ENCODE data around the gene CASP8. TPM values are rescaled to one million over a fixed set of nuclear protein-coding genes. Genes with fewer than 3 reads are reported as not detected.

Gene CASP8
- total and polyA plus RNA-seq, 5 donors from 2014 or later: 63.8 to 254 (median 96.1) TPM

- Mint-ChIP-seq H3K4me1 (peaks cover 40 to 89% (median 75%) of the 10 kb centered on the region in 4 donors), H3K9me3 (peaks cover 0 to 2% (median 0%) of the 10 kb centered on the region in 7 donors), H3K27ac (peak overlapping the region; percentile 35 to 90 (median 85)), H3K36me3 (peaks cover 56% of the 10 kb centered on the region), H3K4me3 (peak overlapping the region; percentile 90 to 99 (median 92)), H3K27me3 (no peaks in the 10 kb centered on the region)
- no peaks in the 10 kb centered on the region for H3K9me3 ChIP-seq (ENCODE audit: control insufficient read depth in 2 of 2, low read length in 2 of 2)
- no peaks in the 10 kb centered on the region for H3K27me3 ChIP-seq (ENCODE audit: control insufficient read depth, insufficient read depth, low read length)
- DNase-seq (no peak), ATAC-seq (ENCODE audit: low read depth in 2 of 2) (no peak)
- peaks cover 95% of the 10 kb centered on the region for H3K4me1 ChIP-seq (ENCODE audit: control insufficient read depth, insufficient read depth, low read length, poor library complexity, severe bottlenecking)
- H3K36me3 ChIP-seq (ENCODE audit: control insufficient read depth, insufficient read depth, low read length): peaks cover 56% of the 10 kb centered on the region
- peak overlapping the region; percentile 78 for H3K4me3 ChIP-seq (ENCODE audit: low read depth, low read length)
- H3K27ac ChIP-seq (ENCODE audit: insufficient read depth, low read length, poor library complexity, severe bottlenecking): peak overlapping the region; percentile 53
These were observed 6.3 kb downstream of the CASP8 start for GRCh38 chr2:201266629-201267028.

GRCh38 chr2:201267278-201268030, 7.1 kb downstream of the CASP8 start:
- Histone ChIP-seq H3K4me3 (ENCODE audit: low read depth, low read length) (peak overlapping the region; percentile 78), H3K27me3 (ENCODE audit: control insufficient read depth, insufficient read depth, low read length) (no peaks in the 10 kb centered on the region), H3K27ac (ENCODE audit: insufficient read depth, low read length, poor library complexity, severe bottlenecking) (peak overlapping the region; percentile 53), H3K4me1 (ENCODE audit: control insufficient read depth, insufficient read depth, low read length, poor library complexity, severe bottlenecking) (peaks cover 98% of the 10 kb centered on the region), H3K36me3 (ENCODE audit: control insufficient read depth, insufficient read depth, low read length) (peaks cover 64% of the 10 kb centered on the region), H3K9me3 (ENCODE audit: control insufficient read depth in 2 of 2, low read length in 2 of 2) (no peaks in the 10 kb centered on the region)
- peaks cover 40 to 94% (median 82%) of the 10 kb centered on the region in 4 donors for H3K4me1 Mint-ChIP-seq
- DNase-seq (no peak), ATAC-seq (ENCODE audit: low read depth in 2 of 2) (no peak)
- H3K4me3 Mint-ChIP-seq: peak overlapping the region; percentile 90 to 99 (median 92)
- peaks cover 59% of the 10 kb centered on the region for H3K36me3 Mint-ChIP-seq
- no peaks in the 10 kb centered on the region for H3K27me3 Mint-ChIP-seq
- H3K27ac Mint-ChIP-seq: peak overlapping the region in 2 of 3 donors; percentile 77 to 85
- peaks cover 0 to 2% (median 0%) of the 10 kb centered on the region in 7 donors for H3K9me3 Mint-ChIP-seq

- ATAC-seq (ENCODE audit: low read depth in 2 of 2): no peak
- peak overlapping the region; percentile 34 for H3K4me3 ChIP-seq (ENCODE audit: low read depth, low read length)
- Mint-ChIP-seq H3K9me3 (peaks cover 0 to 2% (median 0%) of the 10 kb centered on the region in 7 donors), H3K4me3 (peak overlapping the region in 3 of 4 donors; percentile 63 to 82 (median 68)), H3K27me3 (no peaks in the 10 kb centered on the region), H3K36me3 (peaks cover 76% of the 10 kb centered on the region), H3K4me1 (peaks cover 42 to 92% (median 75%) of the 10 kb centered on the region in 4 donors), H3K27ac (peak overlapping the region in 2 of 3 donors; percentile 79 to 83)
- DNase-seq: no peak
- H3K27me3 ChIP-seq (ENCODE audit: control insufficient read depth, insufficient read depth, low read length): no peaks in the 10 kb centered on the region
- H3K36me3 ChIP-seq (ENCODE audit: control insufficient read depth, insufficient read depth, low read length): peaks cover 88% of the 10 kb centered on the region
- H3K27ac ChIP-seq (ENCODE audit: insufficient read depth, low read length, poor library complexity, severe bottlenecking): peak overlapping the region; percentile 50
- no peaks in the 10 kb centered on the region for H3K9me3 ChIP-seq (ENCODE audit: control insufficient read depth in 2 of 2, low read length in 2 of 2)
- peaks cover 88% of the 10 kb centered on the region for H3K4me1 ChIP-seq (ENCODE audit: control insufficient read depth, insufficient read depth, low read length, poor library complexity, severe bottlenecking)
These were observed 9.4 kb downstream of the CASP8 start for GRCh38 chr2:201269764-201270163.

DNA sequence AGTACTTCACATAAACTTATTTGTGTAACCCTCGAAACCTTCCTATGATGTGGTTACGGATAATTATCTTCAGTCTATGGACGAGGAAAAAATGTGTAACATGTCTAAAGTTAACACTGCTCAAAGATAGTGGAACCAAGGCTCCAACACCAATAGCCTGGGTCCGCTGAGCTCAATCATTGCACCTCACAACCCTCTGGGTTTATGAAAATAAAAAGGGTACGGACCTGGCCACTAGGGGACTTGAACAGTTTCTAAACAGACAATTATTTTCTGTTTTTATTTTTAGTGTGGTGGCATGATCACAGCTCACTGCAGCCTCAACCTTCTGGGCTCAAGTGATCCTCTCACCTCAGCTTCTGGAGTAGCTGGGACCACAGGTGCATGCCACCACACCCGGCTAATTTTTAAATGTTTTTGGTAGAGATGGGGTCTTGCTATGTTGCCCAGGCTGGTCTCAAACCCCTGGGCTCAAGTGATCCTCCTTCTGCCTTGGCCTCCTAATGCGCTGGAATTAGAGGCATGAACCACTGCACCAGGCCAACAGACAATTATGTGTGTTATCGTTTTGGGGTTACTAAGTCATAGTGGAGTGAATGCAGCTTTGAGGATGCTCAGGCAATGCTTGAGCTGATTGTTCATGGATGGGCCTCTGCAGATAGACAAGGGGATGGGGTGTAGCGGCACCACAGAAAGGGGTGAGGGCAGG, 10.1 kb downstream of the CASP8 start:
- DNase-seq (no peak), ATAC-seq (ENCODE audit: low read depth in 2 of 2) (no peak)
- H3K4me1 ChIP-seq (ENCODE audit: control insufficient read depth, insufficient read depth, low read length, poor library complexity, severe bottlenecking): peaks cover 81% of the 10 kb centered on the region
- H3K4me3 ChIP-seq (ENCODE audit: low read depth, low read length): peak overlapping the region; percentile 34
- H3K27me3 Mint-ChIP-seq: no peaks in the 10 kb centered on the region
- H3K9me3 ChIP-seq (ENCODE audit: control insufficient read depth in 2 of 2, low read length in 2 of 2): no peaks in the 10 kb centered on the region
- H3K4me1 Mint-ChIP-seq: peaks cover 42 to 89% (median 72%) of the 10 kb centered on the region in 4 donors
- H3K27ac Mint-ChIP-seq: peak overlapping the region; percentile 53 to 86 (median 84)
- peak overlapping the region; percentile 28 for H3K27ac ChIP-seq (ENCODE audit: insufficient read depth, low read length, poor library complexity, severe bottlenecking)
- H3K27me3 ChIP-seq (ENCODE audit: control insufficient read depth, insufficient read depth, low read length): no peaks in the 10 kb centered on the region
- peaks cover 81% of the 10 kb centered on the region for H3K36me3 Mint-ChIP-seq
- H3K36me3 ChIP-seq (ENCODE audit: control insufficient read depth, insufficient read depth, low read length): peaks cover 94% of the 10 kb centered on the region
- H3K9me3 Mint-ChIP-seq: peaks cover 0 to 2% (median 0%) of the 10 kb centered on the region in 7 donors
- H3K4me3 Mint-ChIP-seq: peak overlapping the region; percentile 23 to 82 (median 44)

DNA sequence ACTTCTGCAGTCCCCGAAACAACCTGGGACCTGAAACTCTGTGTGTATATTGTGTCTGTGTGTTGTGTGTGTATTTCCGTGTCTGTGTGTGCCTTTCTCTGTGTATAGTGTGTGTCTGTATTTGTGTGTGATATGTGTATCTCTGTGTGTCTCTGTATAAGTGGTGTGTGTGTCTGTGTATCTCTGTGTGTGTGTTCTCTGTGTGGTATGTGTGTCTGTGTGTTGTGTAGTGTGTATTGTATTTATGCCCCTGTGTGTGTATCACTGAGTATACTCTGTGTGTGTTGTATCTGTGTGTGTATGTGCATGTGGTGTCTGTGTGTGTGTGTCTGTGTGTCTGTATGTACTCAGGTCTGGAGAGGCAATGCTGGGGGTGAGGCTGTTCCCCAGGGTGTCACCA, 11.6 kb downstream of the CASP8 start:
- Mint-ChIP-seq H3K27me3 (no peaks in the 10 kb centered on the region), H3K9me3 (peaks cover 0 to 2% (median 0%) of the 10 kb centered on the region in 7 donors), H3K4me3 (peak overlapping the region; percentile 13 to 54 (median 38)), H3K27ac (peak overlapping the region; percentile 84 to 97 (median 86)), H3K4me1 (peaks cover 37 to 83% (median 66%) of the 10 kb centered on the region in 4 donors), H3K36me3 (peaks cover 79% of the 10 kb centered on the region)
- peak overlapping the region; percentile 8 for H3K4me3 ChIP-seq (ENCODE audit: low read depth, low read length)
- peaks cover 66% of the 10 kb centered on the region for H3K4me1 ChIP-seq (ENCODE audit: control insufficient read depth, insufficient read depth, low read length, poor library complexity, severe bottlenecking)
- peaks cover 100% of the 10 kb centered on the region for H3K36me3 ChIP-seq (ENCODE audit: control insufficient read depth, insufficient read depth, low read length)
- H3K27ac ChIP-seq (ENCODE audit: insufficient read depth, low read length, poor library complexity, severe bottlenecking): peak overlapping the region; percentile 62
- no peaks in the 10 kb centered on the region for H3K27me3 ChIP-seq (ENCODE audit: control insufficient read depth, insufficient read depth, low read length)
- DNase-seq: no peak
- peak in 1 of 2 donors; percentile 8 for ATAC-seq (ENCODE audit: low read depth in 2 of 2)
- no peaks in the 10 kb centered on the region for H3K9me3 ChIP-seq (ENCODE audit: control insufficient read depth in 2 of 2, low read length in 2 of 2)

DNA sequence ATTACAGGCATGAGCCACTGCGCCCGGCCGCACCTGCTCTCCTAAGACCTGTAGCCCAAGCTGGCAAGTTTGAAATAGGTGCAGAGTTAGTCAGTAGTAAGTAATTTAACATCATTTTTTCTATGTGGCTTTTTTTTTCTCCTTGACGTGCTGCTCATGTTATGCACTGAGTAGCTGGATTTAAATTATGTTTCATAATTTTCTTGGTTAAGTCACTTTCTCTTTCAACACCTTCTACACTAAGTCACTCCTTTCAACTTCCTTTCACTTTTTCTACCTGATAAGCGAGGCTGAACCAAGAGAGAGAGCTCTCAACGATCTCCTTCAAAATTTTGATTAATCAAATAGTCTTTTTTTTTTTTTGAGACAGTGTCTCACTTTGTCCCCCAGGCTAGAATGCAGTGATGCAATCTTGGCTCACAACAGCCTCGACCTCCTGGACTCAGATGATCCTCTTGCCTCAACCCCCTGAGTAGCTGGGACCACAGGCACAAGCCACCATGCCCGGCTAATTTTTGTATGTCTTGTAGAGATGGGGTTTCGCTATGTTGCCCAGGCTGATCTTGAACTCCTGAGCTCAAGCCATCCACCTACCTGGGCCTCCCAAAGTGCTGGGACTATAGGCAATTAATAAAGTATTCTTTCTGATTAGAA, 13.1 kb downstream of the CASP8 start:
- Histone ChIP-seq H3K27ac (ENCODE audit: insufficient read depth, low read length, poor library complexity, severe bottlenecking) (peak overlapping the region; percentile 62), H3K4me3 (ENCODE audit: low read depth, low read length) (peak overlapping the region; percentile 33), H3K9me3 (ENCODE audit: control insufficient read depth in 2 of 2, low read length in 2 of 2) (no peaks in the 10 kb centered on the region), H3K27me3 (ENCODE audit: control insufficient read depth, insufficient read depth, low read length) (no peaks in the 10 kb centered on the region), H3K36me3 (ENCODE audit: control insufficient read depth, insufficient read depth, low read length) (peaks cover 98% of the 10 kb centered on the region), H3K4me1 (ENCODE audit: control insufficient read depth, insufficient read depth, low read length, poor library complexity, severe bottlenecking) (peaks cover 51% of the 10 kb centered on the region)
- ATAC-seq (ENCODE audit: low read depth in 2 of 2): peak; percentile 23 to 28
- H3K27ac Mint-ChIP-seq: peak overlapping the region; percentile 33 to 86 (median 84)
- H3K4me1 Mint-ChIP-seq: peaks cover 30 to 74% (median 60%) of the 10 kb centered on the region in 4 donors
- DNase-seq: peak in 2 of 3 donors; percentile 31 to 43
- no peaks in the 10 kb centered on the region for H3K27me3 Mint-ChIP-seq
- H3K4me3 Mint-ChIP-seq: peak overlapping the region; percentile 16 to 77 (median 48)
- H3K36me3 Mint-ChIP-seq: peaks cover 74% of the 10 kb centered on the region
- H3K9me3 Mint-ChIP-seq: no peaks in the 10 kb centered on the region

GRCh38 chr2:201275069-201275468, 14.7 kb downstream of the CASP8 start:
- no peak overlapping the region for H3K27ac ChIP-seq (ENCODE audit: insufficient read depth, low read length, poor library complexity, severe bottlenecking)
- H3K27me3 Mint-ChIP-seq: no peaks in the 10 kb centered on the region
- H3K27ac Mint-ChIP-seq: peak overlapping the region in 2 of 3 donors; percentile 14 to 86
- H3K4me3 ChIP-seq (ENCODE audit: low read depth, low read length): no peak overlapping the region
- ATAC-seq (ENCODE audit: low read depth in 2 of 2) (no peak), DNase-seq (no peak)
- H3K4me1 Mint-ChIP-seq: peaks cover 21 to 70% (median 57%) of the 10 kb centered on the region in 4 donors
- peak overlapping the region in 1 of 4 donors; percentile 55 for H3K4me3 Mint-ChIP-seq
- H3K27me3 ChIP-seq (ENCODE audit: control insufficient read depth, insufficient read depth, low read length): no peaks in the 10 kb centered on the region
- peaks cover 74% of the 10 kb centered on the region for H3K36me3 Mint-ChIP-seq
- peaks cover 0 to 3% (median 0%) of the 10 kb centered on the region in 7 donors for H3K9me3 Mint-ChIP-seq
- H3K4me1 ChIP-seq (ENCODE audit: control insufficient read depth, insufficient read depth, low read length, poor library complexity, severe bottlenecking): peaks cover 37% of the 10 kb centered on the region
- peaks cover 96% of the 10 kb centered on the region for H3K36me3 ChIP-seq (ENCODE audit: control insufficient read depth, insufficient read depth, low read length)
- no peaks in the 10 kb centered on the region for H3K9me3 ChIP-seq (ENCODE audit: control insufficient read depth in 2 of 2, low read length in 2 of 2)
